Activated CD4-positive, CD25-positive, alpha-beta regulatory T cell (primary cell): ENCODE results near the gene CDH13.

Source experiments
- DNase-seq, 4 experiments: peaks; one replicate each; lab custom pipeline; 2025; lab: John Stamatoyannopoulos, UW

The CDH13 gene

GRCh38 chr16:83806731-83807130 is 1180.0 kb downstream of the CDH13 start:
- DNase-seq: no peak

- DNase-seq: no peak
These were observed 1180.5 kb downstream of the CDH13 start for GRCh38 chr16:83807327-83807709.

- peak; percentile 88 to 91 (median 90) for DNase-seq
These were observed 1181.2 kb downstream of the CDH13 start, which contains the start of gene HSBP1 for GRCh38 chr16:83807710-83808572. TSS of gene HSBP1 (plus strand) at chr16:83807978. CDS start at chr16:83808077, 99 bp downstream.

- DNase-seq: no peak
These were observed 1181.8 kb downstream of the CDH13 start for GRCh38 chr16:83808573-83809014.

- DNase-seq: no peak
These were observed 1182.3 kb downstream of the CDH13 start for GRCh38 chr16:83809092-83809491.

- no peak for DNase-seq
These were observed 1184.1 kb downstream of the CDH13 start for GRCh38 chr16:83810901-83811300.

- DNase-seq: no peak
These were observed 1187.3 kb downstream of the CDH13 start for GRCh38 chr16:83813823-83814658.

GRCh38 chr16:83814659-83814985 is 1187.9 kb downstream of the CDH13 start:
- DNase-seq: no peak

- DNase-seq: no peak
These were observed 1190.3 kb downstream of the CDH13 start for GRCh38 chr16:83817022-83817421.

GRCh38 chr16:83818276-83818675 is 1191.5 kb downstream of the CDH13 start:
- DNase-seq: no peak

- no peak for DNase-seq
These were observed 1192.6 kb downstream of the CDH13 start for GRCh38 chr16:83819361-83819760.

- DNase-seq: peak; percentile 53 to 77 (median 64)
These were observed 1199.6 kb downstream of the CDH13 start for GRCh38 chr16:83826146-83826913.

- no peak for DNase-seq
These were observed 1203.5 kb downstream of the CDH13 start for GRCh38 chr16:83830091-83830768.

GRCh38 chr16:83830769-83831455 is 1204.1 kb downstream of the CDH13 start:
- no peak for DNase-seq

- no peak for DNase-seq
These were observed 1204.8 kb downstream of the CDH13 start for GRCh38 chr16:83831456-83831987.

- no peak for DNase-seq
These were observed 1207.2 kb downstream of the CDH13 start for GRCh38 chr16:83833921-83834320.

GRCh38 chr16:83835586-83836566 is 1209.1 kb downstream of the CDH13 start:
- no peak for DNase-seq

- DNase-seq: no peak
These were observed 1210.8 kb downstream of the CDH13 start for GRCh38 chr16:83837566-83837965.

- DNase-seq: no peak
These were observed 1211.4 kb downstream of the CDH13 start for GRCh38 chr16:83838151-83838550.
